HepG2 (cell line): ENCODE measurements around the gene TMEM87B. TPM values are rescaled to one million over a fixed set of nuclear protein-coding genes. Genes with fewer than 3 reads are reported as not detected.
A peak's percentile ranks its signal among the peaks of the same experiment; 100 is the strongest.

Experiments
- ATAC-seq: fragments of 200-7000 bp; cut with Tn5 transposase; 3 replicates; pipeline ENCODE4 v1.9.1; 2020; ENCODE audit warnings: mild to moderate bottlenecking, moderate library complexity
- BruUV-seq: library from RNA; stranded (reverse); fragments of 400-500 nt; replicated peaks from 2 replicates; lab custom pipeline; 2021; lab: Mats Ljungman, UMichigan
- CTCF ChIA-PET: fragments of 300-600 bp; formaldehyde crosslinking; extraction: SDS; loops from one replicate; lab custom pipeline; 2021; ENCODE audit warnings: low total read pairs, inconsistent platforms, low intra/inter-chr PET ratio; lab: Yijun Ruan, JAX
- POLR2A ChIA-PET: fragments of 350-600 bp; sonication (Branson Sonifier 250); formaldehyde crosslinking; loops from one replicate; lab custom pipeline; 2020; ENCODE audit warnings: antibody characterized with exemption, inconsistent platforms; lab: Yijun Ruan, JAX
- DNase-seq: peaks from one replicate; pipeline ENCODE4 v3.0.0-alpha.2; 2015; ENCODE audit warnings: low spot score
- FAIRE-seq: peaks from 3 replicates; lab custom pipeline; 2011; peaks lifted over from hg19 to GRCh38; lab: Jason Lieb, UNC
- H2AFZ ChIP-seq: one replicate; pipeline ENCODE4 v1.6.1; 2011; ENCODE audit warnings: low read length, inconsistent platforms
- H3K27ac ChIP-seq: fragments of 300-600 bp; 3 replicates; pipeline ENCODE4 v1.8.0; 2011; ENCODE audit warnings: mixed run types, mild to moderate bottlenecking, mixed read lengths, low read length, inconsistent platforms; ENCODE audit not compliant: insufficient read depth; ENCODE audit errors: extremely low read length
- H3K27me3 ChIP-seq, 2 experiments: fragments of 200-600 bp in 1 of 2; 2 replicates in 1 of 2; 3 replicates in 1 of 2; pipeline versions ENCODE4 v1.6.0 to v1.8.0; 2011; ENCODE audit warnings: low read length in 2 of 2, mild to moderate bottlenecking in 2 of 2, moderate library complexity in 2 of 2, inconsistent platforms in 1 of 2; ENCODE audit not compliant: insufficient read depth in 2 of 2, control insufficient read depth in 1 of 2
- H3K36me3 ChIP-seq, 2 experiments: fragments of 200-600 bp in 1 of 2; replicated peaks in 1 of 2; 2 replicates in 1 of 2; 3 replicates in 1 of 2; pipeline versions ENCODE4 v1.5.1 to v1.8.0; 2011; ENCODE audit warnings: low read length in 2 of 2, inconsistent platforms in 1 of 2; ENCODE audit not compliant: insufficient read depth in 2 of 2, control insufficient read depth in 1 of 2
- H3K4me1 ChIP-seq: 2 replicates; pipeline ENCODE4 v1.5.1; 2012; ENCODE audit warnings: low read length, inconsistent platforms; ENCODE audit not compliant: insufficient read depth
- H3K4me2 ChIP-seq: 2 replicates; pipeline ENCODE4 v1.6.0; 2011; ENCODE audit warnings: low read depth, low read length, inconsistent platforms
- H3K4me3 ChIP-seq, 3 experiments: fragments of 200-600 bp in 1 of 3; sonication (generic), shearing (Covaris generic) in 1 of 3; replicated peaks in 1 of 3; 2 replicates each; pipeline ENCODE4 v1.5.1; 2011 to 2016; ENCODE audit warnings: low read length in 3 of 3, inconsistent platforms in 2 of 3, low read depth in 2 of 3, mild to moderate bottlenecking in 2 of 3, control low read depth in 1 of 3, mixed read lengths in 1 of 3; ENCODE audit not compliant: insufficient read depth in 1 of 3
- H3K79me2 ChIP-seq: one replicate; pipeline ENCODE4 v1.6.1; 2011; ENCODE audit warnings: low read length, inconsistent platforms; ENCODE audit not compliant: insufficient read depth
- H3K9ac ChIP-seq: 2 replicates; pipeline ENCODE4 v1.6.0; 2011; ENCODE audit warnings: mild to moderate bottlenecking, low read depth, low read length, inconsistent platforms; ENCODE audit not compliant: insufficient read depth
- H3K9me3 ChIP-seq: 2 replicates; pipeline ENCODE4 v1.5.1; 2012; ENCODE audit warnings: mild to moderate bottlenecking, low read length
- H4K20me1 ChIP-seq: 2 replicates; pipeline ENCODE4 v1.6.0; 2011; ENCODE audit warnings: inconsistent platforms, mild to moderate bottlenecking, low read length, moderate library complexity; ENCODE audit not compliant: insufficient read depth
- ASH2L ChIP-seq: fragments of 300-600, 200-600 bp; sonication (generic); IDR thresholded peaks from 2 replicates; pipeline ENCODE4 v1.7.0; 2017; ENCODE audit warnings: low read depth, mild to moderate bottlenecking, moderate library complexity, mixed read lengths, low read length; ENCODE audit not compliant: insufficient read length
- BRD4 ChIP-seq: sonication (generic); formaldehyde crosslinking; IDR thresholded peaks from 2 replicates; pipeline ENCODE4 v1.4.0; 2020; ENCODE audit warnings: missing genetic modification reagents
- CTCF ChIP-seq: sonication (generic); formaldehyde crosslinking; IDR thresholded peaks from 2 replicates; pipeline ENCODE4 v1.5.0; 2020; ENCODE audit warnings: mild to moderate bottlenecking, missing genetic modification reagents, moderate library complexity
- E2F5 ChIP-seq: sonication (generic); formaldehyde crosslinking; conservative IDR thresholded peaks from 2 replicates; pipeline ENCODE4 v1.4.0; 2020; ENCODE audit warnings: missing genetic modification reagents
- MIER2 ChIP-seq: IDR thresholded peaks from 2 replicates; pipeline ENCODE4 v1.6.1; 2016; ENCODE audit warnings: missing biosample characterization, missing genetic modification reagents
- NFKB2 ChIP-seq: sonication (generic); formaldehyde crosslinking; IDR thresholded peaks from 2 replicates; pipeline ENCODE4 v1.4.0; 2020; ENCODE audit warnings: missing genetic modification reagents, borderline replicate concordance
- ZBTB10 ChIP-seq: sonication (generic); formaldehyde crosslinking; IDR thresholded peaks from 2 replicates; pipeline ENCODE4 v1.4.0; 2020; ENCODE audit warnings: missing genetic modification reagents, borderline replicate concordance
- ZNF510 ChIP-seq: sonication (generic); formaldehyde crosslinking; IDR thresholded peaks from 2 replicates; pipeline ENCODE4 v1.4.0; 2020; ENCODE audit warnings: low read depth, mild to moderate bottlenecking, missing genetic modification reagents
- ZUFSP ChIP-seq: sonication (generic); formaldehyde crosslinking; IDR thresholded peaks from 2 replicates; pipeline ENCODE4 v1.9.0; 2021; ENCODE audit warnings: missing genetic modification reagents, mild to moderate bottlenecking, borderline replicate concordance
- ZZZ3 ChIP-seq: sonication (generic); formaldehyde crosslinking; IDR thresholded peaks from 2 replicates; pipeline ENCODE4 v1.4.0; 2020; ENCODE audit warnings: missing genetic modification reagents, mild to moderate bottlenecking, borderline replicate concordance
- WGBS: methylation state at CpG from one replicate; pipeline ENCODE4 v1.1.6; 2017; ENCODE audit warnings: low lambda C conversion rate; 5-methylcytosine and 5-hydroxymethylcytosine counted together
- in situ Hi-C: cut with HindIII; loops from 2 replicates; pipeline ENCODE4 v1.10.0; 2017; ENCODE audit warnings: low pct_unique_long_range_greater_than_20kb; ENCODE audit not compliant: extremely low pct_ligation_motif_present
- intact Hi-C: fragments of 100-400 bp; cut with micrococcal nuclease; formaldehyde crosslinking; loops from one replicate; pipeline ENCODE4 v1.10.0; 2022; ENCODE audit not compliant: unreplicated experiment
- polyA plus RNA-seq, 8 experiments: library from polyadenylated mRNA; depleted of rRNA in 3 of 8; stranded (reverse) in 7 of 8; unstranded in 1 of 8; fragments of >200 nt; fragmentation: Illumina TruSeq in 4 of 8; extraction: Trizol in 4 of 8; gene quantifications; 2 replicates each; pipeline versions ENCODE4 v1.2.1 to v1.2.3, GENCODE V29; 2011 to 2016; ENCODE audit warnings: low read depth in 4 of 8, missing spikeins in 1 of 8, mixed read lengths in 1 of 8; ENCODE audit not compliant: insufficient read depth in 1 of 8
- total RNA-seq, 5 experiments: library from RNA; depleted of rRNA; stranded (reverse); fragments of >200 nt; fragmentation: Illumina TruSeq; extraction: Trizol; gene quantifications; 2 replicates each; pipeline ENCODE4 v1.2.3, GENCODE V29; 2016; ENCODE audit warnings: low read depth in 1 of 5
- TF ChIP-seq, protein P1 (sequence below): IDR thresholded peaks from 2 replicates; pipeline ENCODE4 v1.6.1; 2016; ENCODE audit warnings: low read depth, borderline replicate concordance
- TF ChIP-seq, protein P2 (sequence below): sonication (generic); formaldehyde crosslinking; IDR thresholded peaks from 2 replicates; pipeline ENCODE4 v1.4.0; 2020; ENCODE audit warnings: missing genetic modification reagents

TMEM87B gene
- total and polyA plus RNA-seq, 2 of the 13 experiments (the other 11 are each of a cell fraction or from before 2014, with no cell fraction given) = 15.1 to 16.2 TPM

DNA sequence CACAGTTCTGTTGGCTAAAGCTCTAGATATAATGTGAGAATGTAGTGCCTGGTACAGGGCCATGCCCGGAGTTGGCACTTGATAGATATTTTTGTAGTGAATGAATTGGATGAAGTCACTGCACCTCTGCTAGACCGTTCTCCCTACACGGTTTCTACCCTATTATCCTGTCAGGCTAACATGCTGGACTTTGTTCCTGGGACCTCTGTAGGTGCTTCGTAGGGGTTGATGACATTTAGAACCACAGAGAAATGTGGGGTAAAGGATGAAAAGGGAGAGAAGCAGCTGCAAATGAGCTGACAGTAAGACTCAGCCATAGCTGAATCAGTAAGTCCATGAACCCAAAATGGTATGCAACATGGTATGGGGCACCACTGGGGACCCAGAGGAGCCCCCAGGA is 79.1 kb downstream of the TMEM87B start (continued):
- TF ChIP-seq, protein P1, sequence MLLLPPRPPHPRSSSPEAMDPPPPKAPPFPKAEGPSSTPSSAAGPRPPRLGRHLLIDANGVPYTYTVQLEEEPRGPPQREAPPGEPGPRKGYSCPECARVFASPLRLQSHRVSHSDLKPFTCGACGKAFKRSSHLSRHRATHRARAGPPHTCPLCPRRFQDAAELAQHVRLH = 0 out of 2 replicates have a peak, but pooled peaks have one; percentile 14

- H2AFZ ChIP-seq = no peak overlapping the region
- FAIRE-seq (no peak), DNase-seq (no peak), ATAC-seq (no peak)
- BruUV-seq = no TSS peak
- H3K4me3 ChIP-seq = no peak overlapping the region
- no peaks in the 10 kb centered on the region for H4K20me1 ChIP-seq
- peaks cover 33% of the 10 kb centered on the region for H3K4me1 ChIP-seq
- intact Hi-C loops = loop anchor here (5.0 kb wide), 1 partner anchor 116 kb away; no protein-coding TSS in a partner anchor
- H3K9ac ChIP-seq = no peak overlapping the region
- no peak overlapping the region for H3K27ac ChIP-seq
- H3K36me3 ChIP-seq = no peaks in the 10 kb centered on the region
- CTCF ChIA-PET = no interaction called here
- no peak overlapping the region for H3K4me2 ChIP-seq
- H3K79me2 ChIP-seq = no peaks in the 10 kb centered on the region
- in situ Hi-C loops = no loop called here
- no peaks in the 10 kb centered on the region for H3K9me3 ChIP-seq
- POLR2A ChIA-PET = no interaction called here
- no peaks in the 10 kb centered on the region; a peak in 2 of 5 replicates for H3K27me3 ChIP-seq
- WGBS = 94% methylated on average over 5 of the region's 5 CpGs
- TF ChIP-seq ZBTB10 (CRISPR knock-in tag) = no peak
- TF ChIP-seq BRD4 (CRISPR knock-in tag) = no peak
- TF ChIP-seq E2F5 (CRISPR knock-in tag) = no peak
- TF ChIP-seq, protein P2, sequence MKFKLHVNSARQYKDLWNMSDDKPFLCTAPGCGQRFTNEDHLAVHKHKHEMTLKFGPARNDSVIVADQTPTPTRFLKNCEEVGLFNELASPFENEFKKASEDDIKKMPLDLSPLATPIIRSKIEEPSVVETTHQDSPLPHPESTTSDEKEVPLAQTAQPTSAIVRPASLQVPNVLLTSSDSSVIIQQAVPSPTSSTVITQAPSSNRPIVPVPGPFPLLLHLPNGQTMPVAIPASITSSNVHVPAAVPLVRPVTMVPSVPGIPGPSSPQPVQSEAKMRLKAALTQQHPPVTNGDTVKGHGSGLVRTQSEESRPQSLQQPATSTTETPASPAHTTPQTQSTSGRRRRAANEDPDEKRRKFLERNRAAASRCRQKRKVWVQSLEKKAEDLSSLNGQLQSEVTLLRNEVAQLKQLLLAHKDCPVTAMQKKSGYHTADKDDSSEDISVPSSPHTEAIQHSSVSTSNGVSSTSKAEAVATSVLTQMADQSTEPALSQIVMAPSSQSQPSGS (CRISPR knock-in tag) = no peak
- TF ChIP-seq NFKB2 = no peak
- TF ChIP-seq MIER2 (CRISPR knock-in tag) = no peak
- TF ChIP-seq ASH2L = no peak
- TF ChIP-seq ZUFSP (CRISPR knock-in tag) = no peak
- no peak for TF ChIP-seq CTCF
- TF ChIP-seq ZNF510 (CRISPR knock-in tag) = no peak
- no peak for TF ChIP-seq ZZZ3
These were observed 81.0 kb downstream of the TMEM87B start for GRCh38 chr2:112136096-112136495.
